OCI-LY7 (cell line): ENCODE measurements around the gene ICOSLG.

Source experiments
- EZH2phosphoT487 ChIP-seq: fragments of 200-600 bp; sonication (generic); IDR thresholded peaks from 2 replicates; pipeline ENCODE4 v1.6.1; 2018; ENCODE audit warnings: low read depth, borderline replicate concordance, mild to moderate bottlenecking, mixed run types, antibody characterized with exemption, low read length, moderate library complexity, mixed read lengths
- TF ChIP-seq, protein P1 (sequence below): fragments of 200-600 bp; sonication (generic); conservative IDR thresholded peaks from 2 replicates; pipeline ENCODE4 v1.5.1; 2014; ENCODE audit warnings: mild to moderate bottlenecking, antibody characterized with exemption, low read length, moderate library complexity, mixed read lengths

DNA sequence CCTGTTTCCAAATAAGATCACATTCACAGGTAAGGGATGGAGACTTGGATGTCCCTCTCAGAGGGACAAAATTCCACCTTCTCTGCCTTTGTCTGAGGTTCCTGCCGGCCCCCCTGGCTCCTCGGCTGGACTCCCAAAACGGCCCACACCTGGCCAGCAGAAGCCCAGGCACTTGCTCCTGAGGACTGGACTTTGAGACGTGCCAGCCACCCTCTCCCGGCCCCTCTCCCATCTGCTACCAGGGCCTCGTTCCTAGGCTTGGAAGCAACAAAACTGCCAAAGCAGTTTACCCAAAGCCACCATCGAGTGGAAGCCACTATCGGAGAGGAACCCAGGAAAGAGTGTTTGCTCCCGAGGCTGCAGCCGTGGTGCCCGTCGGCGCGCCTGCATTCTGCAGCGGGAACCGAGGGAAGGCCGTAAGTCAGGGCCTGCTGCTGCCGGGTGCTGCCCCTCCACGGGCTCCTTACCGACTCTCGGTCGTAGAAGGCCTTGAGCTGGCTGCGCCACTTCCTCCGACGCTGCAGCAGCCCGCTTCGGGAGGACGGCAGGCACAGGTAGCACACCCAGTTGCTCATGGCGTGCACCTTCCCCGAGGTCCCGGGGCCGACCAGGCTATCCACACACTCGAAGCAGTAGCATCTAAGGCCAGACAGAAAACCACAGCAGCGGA, 17.4 kb upstream of the ICOSLG start:
- TF ChIP-seq, protein P1, sequence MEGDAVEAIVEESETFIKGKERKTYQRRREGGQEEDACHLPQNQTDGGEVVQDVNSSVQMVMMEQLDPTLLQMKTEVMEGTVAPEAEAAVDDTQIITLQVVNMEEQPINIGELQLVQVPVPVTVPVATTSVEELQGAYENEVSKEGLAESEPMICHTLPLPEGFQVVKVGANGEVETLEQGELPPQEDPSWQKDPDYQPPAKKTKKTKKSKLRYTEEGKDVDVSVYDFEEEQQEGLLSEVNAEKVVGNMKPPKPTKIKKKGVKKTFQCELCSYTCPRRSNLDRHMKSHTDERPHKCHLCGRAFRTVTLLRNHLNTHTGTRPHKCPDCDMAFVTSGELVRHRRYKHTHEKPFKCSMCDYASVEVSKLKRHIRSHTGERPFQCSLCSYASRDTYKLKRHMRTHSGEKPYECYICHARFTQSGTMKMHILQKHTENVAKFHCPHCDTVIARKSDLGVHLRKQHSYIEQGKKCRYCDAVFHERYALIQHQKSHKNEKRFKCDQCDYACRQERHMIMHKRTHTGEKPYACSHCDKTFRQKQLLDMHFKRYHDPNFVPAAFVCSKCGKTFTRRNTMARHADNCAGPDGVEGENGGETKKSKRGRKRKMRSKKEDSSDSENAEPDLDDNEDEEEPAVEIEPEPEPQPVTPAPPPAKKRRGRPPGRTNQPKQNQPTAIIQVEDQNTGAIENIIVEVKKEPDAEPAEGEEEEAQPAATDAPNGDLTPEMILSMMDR = no peak
- TF ChIP-seq EZH2phosphoT487 = no peak
